RCC 7860 (cell line): Measurements from ENCODE around the gene TLE4.

ENCODE experiments used
- DNase-seq: peaks from one replicate; pipeline ENCODE4 v3.0.0-alpha.2; 2015; ENCODE audit warnings: low spot score
- FAIRE-seq: peaks from 2 replicates; lab custom pipeline; 2012; peaks lifted over from hg19 to GRCh38; lab: Jason Lieb, UNC

TLE4 gene

DNA sequence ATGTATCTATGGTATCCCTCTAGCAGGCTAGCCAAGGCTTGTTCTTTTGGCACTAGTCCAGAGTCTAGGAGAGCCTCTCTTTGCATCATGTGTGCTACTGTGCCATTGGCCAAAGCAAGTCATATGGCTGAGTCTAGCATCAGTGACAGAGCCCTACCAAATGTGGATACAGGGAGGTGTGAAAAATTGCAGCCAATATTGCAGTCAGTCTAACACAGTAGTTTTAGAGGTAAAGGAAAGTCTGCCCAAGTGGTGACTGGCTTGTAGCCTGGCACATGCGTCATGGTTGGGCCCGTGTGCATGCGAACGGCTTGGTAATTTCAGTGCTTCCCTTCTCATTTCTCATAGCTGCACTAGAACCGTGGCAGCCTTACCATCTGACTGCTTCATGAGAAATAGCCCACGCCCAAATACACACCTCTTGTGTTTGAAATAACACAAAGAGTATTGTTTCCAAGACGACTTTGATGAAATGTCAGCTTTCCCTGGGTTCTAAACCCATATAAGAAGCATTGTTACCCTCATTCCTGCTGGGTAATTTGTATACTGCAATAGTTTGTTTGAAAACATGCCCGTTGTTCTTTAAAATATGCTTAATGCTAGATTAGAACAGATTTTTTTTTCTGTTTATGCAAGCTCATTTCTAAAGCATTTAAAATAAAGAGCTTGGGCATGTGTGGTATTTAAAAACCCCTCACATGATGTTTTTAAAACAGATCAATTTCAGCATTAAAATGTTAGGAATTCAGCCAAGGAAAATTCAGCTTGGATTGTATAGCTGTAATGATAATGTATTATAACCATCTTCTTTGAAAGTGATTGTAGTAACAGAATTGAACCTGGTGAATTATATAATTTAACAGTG, 113.2 kb downstream of the TLE4 start:
- DNase-seq, result no peak
- FAIRE-seq, result no peak

DNA sequence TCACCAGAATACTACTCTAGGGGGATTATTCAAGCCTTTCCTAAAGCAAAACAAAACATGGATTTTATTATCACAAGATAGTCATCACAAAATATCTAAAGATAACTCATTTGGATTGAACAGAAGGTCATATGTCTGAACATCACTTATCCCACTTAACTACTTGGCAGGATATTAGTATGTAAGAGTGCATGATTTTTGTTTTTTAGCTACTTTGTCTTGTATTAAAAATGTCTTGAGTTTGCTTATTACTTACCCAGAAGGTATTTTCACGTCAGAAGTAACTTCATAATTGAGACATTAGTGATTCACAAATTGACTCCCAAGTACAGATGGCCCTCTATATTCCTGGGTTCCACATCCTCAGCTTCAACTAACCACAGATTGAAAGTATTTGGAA, 113.8 kb downstream of the TLE4 start:
- DNase-seq, result no peak

DNA sequence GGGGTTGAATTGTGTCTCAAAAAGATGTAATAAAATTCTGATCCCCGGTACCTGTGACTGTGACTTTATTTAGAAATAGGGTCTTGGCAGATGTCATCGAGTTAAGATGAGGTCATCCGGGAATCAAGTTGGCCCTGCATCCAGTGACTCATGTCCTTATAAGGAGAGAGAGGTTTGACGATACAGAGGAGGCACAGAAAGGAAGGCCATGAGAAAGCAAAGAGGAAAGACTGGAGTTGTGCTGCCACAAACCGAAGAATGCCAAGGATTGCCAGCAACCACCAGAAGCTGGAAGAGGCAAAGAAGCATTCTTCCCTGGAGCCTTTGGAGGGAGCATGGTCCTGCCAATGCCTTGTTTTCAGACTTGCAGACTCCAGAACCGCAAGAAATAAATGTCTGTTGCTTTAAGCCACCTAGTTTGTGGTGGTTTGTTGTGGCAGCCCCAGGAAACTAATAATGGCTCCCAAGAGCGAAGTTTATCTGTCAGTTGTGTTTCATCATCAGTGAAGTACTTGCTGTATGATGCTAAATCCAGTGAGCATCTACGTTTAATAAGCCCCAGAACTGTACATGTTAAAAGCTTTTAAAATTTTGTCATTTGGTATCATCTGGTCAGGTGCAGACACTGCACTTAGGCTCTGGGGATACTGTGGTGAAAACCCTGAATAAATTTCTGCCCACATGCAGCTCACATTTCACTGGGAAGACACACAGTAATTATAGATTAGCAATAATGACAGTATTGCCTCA, 114.8 kb downstream of the TLE4 start:
- peak; percentile 89 for DNase-seq
- FAIRE-seq, result peak; percentile 83

More for the DNA sequence above, 113.8 kb downstream of the TLE4 start:
- FAIRE-seq, result no peak

DNA sequence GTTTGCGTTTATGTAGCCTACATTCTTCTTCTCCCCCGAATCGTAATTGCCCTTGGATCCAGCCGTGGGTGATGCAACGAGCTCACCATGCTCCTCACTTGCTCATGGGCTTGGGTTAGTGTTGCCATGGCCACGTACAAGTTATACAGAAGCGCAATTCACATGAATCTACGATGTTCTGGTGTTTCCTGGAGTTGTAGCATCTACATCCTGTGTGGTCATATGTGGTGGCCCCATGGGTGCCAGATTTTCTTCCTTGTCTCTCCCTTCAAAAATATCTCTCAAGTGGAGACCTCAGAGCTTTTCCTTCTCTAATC, 115.3 kb downstream of the TLE4 start:
- FAIRE-seq, result no peak
- no peak for DNase-seq

DNA sequence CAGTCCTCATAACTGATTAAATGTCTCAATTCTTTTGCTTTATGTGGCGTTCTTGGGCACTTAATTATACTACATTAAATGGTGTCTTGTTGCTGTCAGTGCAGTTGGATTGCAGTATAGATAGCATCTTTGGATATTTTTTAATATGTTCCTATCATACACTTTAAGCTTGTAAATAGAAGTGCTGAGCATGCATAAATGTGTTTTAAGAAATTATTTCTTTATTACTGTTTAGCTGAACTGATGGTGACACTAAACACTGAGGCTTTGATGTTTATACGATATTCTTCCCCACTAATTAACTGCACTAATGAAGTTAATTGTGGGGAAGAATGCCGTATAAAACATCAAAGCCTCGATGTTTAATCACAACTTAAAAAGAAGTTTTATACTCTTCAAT, 116.6 kb downstream of the TLE4 start:
- DNase-seq, result no peak
- no peak for FAIRE-seq

DNA sequence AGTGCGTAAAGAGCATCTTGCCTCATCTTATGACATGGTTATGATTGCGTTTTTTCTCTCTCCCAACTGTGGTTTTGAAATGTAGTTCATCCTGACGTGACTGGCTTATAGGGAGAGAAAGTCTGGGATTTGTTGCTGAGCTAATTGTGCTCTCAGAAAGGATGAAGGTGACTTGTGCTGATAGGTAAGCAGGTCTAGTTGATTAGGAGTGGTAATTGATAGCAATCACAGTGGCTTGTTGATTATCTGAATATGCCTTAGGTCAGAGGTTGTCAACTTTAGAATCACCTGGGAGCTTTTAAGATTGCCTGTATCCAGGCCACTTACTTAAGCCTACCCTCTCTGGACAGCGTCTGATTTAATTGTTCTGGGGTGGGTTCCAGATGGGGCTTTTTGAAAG, 117.8 kb downstream of the TLE4 start:
- DNase-seq (no peak), FAIRE-seq (no peak)

DNA sequence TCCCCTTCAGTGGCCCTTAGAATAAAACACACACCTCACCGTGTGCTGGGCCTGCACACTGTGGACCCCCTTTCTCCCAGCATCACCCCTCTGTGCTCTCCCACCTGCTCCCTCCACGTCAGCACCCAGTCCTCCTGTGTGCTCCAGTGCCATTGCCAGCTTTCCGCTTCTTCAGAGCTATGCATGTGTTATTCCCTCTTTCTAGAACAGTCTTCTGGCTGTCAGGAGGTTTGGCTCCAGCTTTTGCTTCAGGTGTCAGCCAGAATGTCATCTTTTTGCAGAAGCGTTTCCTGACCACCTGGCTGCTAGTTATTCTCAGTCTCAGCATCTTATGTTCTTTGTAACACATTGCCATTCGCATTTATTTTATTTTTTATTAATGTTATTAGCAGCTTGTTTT, 119.7 kb downstream of the TLE4 start:
- no peak for DNase-seq
- FAIRE-seq, result no peak

DNA sequence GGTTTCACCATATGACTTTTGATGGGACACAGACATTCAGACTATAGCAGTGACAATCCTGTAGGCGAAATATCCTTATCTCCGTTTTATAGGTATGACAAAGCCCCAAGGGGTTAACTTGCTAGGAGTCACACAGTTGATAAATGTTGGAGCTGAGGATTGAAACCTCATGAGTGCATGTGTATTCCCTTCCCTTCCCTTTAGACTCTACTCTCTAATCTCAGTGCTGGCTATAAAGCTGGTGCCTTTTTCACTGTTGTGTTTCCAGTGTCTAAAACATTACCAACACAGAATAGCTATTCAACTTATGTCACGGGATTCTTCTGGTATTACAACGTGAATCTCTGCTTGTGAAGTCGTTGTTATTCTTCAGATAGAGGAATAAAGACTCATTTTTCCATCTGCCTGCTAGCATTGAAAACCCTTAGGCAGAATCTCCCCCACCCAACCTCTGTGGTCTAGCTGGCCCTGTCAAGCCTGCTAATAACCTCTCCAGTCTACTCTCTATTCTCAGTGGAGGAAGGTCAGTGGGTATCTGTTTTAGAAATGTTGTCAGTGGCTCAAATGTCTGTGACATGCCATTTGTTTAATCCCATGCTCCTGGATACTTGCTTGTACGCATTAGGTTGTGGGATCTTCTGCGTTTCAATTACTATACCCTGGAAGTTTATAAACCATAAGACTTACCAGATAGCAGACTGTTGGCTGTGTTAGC, 121.2 kb downstream of the TLE4 start:
- DNase-seq, result no peak
- no peak for FAIRE-seq

DNA sequence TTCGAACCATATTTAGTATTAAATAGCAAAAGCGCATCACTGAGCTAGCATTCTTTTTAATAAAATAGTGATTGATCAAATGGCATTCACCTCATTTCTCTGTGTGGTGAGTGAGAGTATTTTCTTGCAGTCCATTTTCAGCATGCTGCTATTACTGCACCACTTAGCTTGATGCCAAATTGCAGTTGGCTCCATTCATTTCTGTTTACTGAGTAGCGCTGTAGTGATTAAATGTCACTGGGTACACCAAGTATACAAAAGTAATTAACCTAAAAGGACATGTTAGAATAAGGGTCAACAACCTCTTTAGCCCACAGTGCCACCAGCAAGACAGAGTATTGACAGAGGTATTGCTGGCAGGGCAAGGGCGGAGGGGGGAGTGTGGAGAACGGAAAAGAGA, 122.0 kb downstream of the TLE4 start:
- DNase-seq, result no peak
- FAIRE-seq, result no peak

DNA sequence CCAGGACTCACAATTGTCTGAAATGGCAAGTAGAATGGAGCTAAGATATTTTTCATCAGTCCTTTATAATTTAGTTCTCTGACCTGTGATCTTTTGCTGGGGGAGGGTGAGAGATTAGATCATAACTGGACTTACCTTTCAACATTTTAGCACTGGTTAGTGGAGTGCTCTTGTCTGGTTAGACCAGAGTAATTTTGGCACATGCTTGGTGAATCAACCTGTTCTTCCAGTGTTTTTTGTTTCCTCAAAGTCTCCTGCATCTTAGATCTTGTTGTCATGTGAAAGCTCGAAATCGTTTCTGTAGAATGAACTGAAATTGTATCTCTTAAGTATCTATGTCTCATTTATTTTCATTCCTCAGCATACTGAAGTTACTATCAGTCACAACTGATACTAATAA, 122.4 kb downstream of the TLE4 start:
- FAIRE-seq (no peak), DNase-seq (no peak)

DNA sequence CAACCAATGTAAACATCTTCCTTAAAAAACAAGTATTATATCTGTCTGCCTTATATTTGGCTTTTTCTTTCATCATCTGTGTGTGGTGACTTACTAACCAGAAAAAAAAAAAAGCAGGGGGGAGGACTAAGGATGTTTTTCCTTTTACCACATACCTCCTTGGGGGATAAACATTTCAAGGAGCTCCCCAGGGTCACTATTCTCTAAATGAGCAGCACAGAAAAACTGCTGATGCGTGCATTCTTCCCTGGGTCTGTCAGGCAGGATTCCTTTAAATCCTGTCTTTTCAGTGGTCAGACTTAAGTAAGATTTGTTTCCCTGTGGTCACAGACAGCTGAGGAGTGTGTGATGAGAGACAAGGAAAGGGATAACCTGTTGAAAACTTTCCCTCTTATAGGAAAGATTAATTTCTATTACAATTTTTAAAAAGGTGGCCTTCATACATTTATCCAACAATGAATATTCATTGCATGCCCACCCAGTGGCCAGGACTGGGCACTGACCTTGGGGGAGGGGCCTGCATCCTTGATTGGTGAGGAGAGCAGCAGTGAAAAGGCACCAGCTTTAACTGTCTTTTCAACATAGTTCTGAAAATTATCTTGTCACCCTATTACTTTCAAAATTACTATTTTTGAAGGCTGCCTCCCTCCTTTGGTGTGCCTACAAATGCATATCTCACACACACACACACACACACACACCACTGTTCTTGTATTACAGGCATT, 123.1 kb downstream of the TLE4 start:
- FAIRE-seq (peak; percentile 86), DNase-seq (peak; percentile 72)

DNA sequence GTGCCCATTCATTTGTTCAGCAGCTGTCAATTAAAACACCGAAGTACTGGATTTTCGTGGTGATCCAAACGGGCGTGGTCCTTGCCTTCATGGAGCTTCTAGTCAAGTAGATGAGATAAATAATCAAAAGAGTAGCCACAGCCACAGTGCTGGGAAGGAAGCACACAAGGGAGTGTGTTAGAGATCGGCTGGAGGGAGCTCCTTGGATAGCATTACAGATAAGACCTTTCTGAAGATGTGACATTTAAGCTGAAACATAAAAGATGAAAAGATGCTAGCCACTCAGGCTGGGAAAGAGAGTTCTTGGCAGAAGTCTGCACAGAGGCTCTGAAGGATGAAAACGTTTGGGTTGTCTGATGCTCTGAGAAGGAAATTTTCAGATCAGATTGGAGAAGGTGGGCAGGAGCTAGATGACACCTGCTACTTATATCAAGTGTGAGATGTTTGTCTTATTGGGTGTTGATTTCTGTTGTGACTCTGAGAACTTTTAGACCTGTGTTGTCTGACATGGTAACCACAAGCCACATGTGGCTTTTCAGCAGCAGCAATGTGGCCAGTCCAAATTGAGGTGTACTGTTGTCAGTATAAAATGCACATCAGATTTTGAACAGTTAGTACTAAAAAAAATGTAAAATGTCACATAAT, 123.9 kb downstream of the TLE4 start:
- DNase-seq, result no peak
- FAIRE-seq, result no peak

DNA sequence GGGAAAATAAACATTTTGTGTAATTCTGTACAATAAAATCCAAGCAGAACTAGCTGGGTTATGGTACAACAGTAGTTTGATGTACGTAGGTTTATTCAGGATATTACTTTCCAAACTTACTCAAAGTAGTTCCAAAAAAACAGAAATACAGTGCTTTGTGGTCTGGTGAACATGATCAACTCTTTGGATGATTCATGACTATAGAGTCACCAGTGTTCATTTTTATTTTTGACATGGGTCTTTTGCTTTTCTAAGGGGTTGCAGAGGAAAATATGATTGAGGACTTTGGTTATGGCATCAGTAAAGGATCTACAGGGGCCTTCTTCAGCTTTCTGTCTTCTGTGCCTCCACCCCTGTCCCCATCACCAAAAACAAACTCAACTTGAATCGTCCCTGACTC, 127.2 kb downstream of the TLE4 start:
- DNase-seq (no peak), FAIRE-seq (no peak)

DNA sequence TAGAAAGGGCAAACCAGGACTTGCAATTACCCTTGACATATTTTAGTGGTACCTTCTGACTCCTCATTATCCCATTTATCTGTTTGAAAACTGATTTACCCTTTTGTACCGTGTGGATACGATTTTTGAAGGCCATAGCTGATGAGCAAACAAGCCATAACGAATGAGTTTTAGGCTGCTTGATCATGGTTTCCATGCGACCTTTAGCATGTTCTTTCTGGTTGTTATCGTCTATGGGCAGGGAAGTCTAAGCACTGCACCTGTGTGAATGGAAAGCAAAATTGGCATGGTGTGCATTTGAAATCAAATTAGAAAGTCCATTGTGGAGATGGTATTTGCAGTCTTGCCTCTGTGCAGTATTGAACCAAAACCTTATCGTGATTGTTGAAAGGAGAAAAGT, 127.7 kb downstream of the TLE4 start:
- no peak for DNase-seq
- FAIRE-seq, result no peak

DNA sequence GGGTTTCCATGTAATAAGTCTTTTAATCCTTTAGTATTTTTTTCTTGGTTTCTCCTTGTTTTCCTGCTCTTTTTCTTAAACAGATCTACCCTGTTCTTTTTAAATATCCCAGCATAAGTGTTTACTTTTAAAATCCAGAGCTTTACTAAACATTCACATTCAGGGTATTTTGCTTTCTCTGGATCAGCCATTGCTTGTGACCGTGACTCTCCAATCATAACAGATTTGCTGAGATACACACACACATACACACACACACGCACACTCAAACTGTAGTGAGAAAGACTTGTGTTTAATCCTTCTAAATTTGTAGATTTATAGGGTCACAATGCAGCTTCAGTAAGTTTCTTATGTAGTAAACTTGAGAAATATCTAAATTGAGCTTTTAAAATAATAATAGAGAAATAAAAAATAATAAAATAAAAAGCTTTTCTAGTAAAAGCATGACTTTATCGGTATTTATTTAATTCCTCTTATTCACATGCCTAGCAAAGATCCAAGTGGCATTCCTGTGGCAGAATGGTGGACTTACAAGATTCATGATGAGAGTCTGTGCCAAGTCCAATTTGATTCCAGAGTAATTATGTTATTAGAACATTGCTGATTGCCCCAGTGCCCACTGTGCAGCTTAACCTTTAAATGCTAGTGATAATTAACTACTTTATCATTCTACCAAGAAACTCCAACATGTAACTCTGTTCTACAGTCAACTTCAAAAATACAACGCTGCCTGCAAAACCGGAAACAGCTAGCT, 129.0 kb downstream of the TLE4 start:
- FAIRE-seq (no peak), DNase-seq (no peak)

DNA sequence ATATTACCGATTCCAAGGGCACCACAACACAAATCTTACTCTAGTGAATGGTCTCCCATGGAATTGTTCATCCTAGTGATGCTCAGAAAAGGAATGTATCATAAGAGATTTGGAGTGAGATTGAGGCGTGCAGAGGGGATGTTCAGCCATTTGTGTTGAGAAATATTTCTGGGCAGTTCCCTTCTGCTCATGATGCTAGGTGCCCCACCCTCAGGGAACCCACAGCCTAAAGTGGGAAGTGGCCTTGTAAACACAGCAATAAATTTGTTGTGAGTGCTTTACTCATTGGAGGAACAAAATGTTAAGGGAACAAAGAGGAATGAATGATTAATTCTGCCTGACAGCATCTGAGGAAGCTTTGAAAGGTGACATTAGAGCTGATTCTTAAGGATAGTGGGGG, 129.9 kb downstream of the TLE4 start:
- FAIRE-seq, result no peak
- no peak for DNase-seq

DNA sequence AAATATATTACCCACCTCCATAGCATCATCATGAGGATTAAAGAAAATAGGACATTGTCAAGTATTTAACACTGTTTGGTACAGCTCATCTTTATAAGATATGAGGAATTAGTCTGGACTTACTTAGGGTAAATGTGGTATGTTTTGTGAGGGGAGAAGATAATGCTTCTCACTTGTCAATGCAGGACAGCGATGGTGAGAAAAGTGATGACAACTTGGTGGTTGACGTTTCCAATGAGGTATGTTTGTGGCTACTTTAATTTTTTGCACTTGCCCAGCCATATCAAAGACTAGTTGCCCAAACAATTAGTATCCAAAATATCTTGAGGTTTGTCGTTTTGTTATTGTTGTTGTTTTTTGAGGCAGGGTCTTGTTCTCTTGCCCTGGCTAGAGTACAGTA, 133.9 kb downstream of the TLE4 start:
- DNase-seq (no peak), FAIRE-seq (no peak)

DNA sequence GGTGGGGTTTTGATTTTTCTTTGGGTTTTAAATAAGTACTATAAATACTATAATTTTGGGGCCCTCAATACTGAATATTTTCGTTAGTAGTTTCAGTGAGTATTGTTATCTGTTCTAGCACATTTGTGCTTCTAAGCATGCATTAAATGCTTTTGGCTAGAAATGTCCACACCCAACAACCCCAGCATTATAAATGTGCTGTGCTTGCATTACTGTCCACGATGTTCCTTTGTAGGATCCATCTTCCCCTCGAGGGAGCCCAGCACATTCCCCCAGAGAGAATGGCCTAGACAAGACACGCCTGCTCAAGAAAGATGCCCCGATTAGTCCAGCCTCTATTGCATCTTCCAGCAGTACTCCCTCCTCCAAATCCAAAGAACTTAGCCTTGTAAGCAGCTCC, 134.7 kb downstream of the TLE4 start:
- DNase-seq, result no peak
- FAIRE-seq, result no peak

DNA sequence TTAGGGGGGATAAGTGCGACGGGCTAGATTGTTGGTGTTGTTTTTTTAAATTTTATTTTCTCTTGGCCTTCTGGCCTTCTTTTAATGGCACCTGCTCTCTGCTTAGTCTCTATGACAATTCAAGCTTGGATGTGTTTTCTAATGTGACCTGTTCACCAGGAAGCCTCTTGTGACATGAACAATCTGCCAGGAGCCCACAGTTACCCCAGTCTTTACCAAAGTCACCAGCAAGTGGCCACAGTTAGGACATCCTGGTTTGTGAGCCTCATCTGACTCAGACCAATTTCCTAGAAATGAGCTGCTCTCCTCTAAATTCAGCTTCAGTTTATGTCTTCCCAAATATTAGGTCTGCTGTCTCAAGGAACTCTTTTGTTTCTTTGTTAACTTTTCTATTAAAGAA, 135.8 kb downstream of the TLE4 start:
- no peak for FAIRE-seq
- no peak for DNase-seq

DNA sequence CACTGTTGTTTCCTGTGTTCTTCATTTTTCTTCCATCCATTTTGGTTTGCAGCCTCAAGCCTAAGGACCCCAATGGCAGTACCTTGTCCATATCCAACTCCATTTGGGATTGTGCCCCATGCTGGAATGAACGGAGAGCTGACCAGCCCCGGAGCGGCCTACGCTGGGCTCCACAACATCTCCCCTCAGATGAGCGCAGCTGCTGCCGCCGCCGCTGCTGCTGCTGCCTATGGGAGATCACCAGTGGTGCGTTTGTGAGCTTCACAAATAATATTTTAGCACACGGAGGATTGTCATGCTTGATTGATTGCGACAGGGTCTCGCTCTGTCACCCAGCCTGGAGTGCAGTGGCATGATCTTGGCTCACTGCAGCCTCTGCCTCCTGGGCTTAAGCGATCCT, 136.8 kb downstream of the TLE4 start:
- no peak for FAIRE-seq

More for the DNA sequence above, 136.8 kb downstream of the TLE4 start:
- DNase-seq, result no peak
